Endothelial cell of umbilical vein (primary cell): ENCODE measurements around the gene NFIA. TPM values are rescaled to one million over a fixed set of nuclear protein-coding genes. Genes with fewer than 3 reads are reported as not detected.

Experiments used
- BruUV-seq: library from RNA; stranded (reverse); fragments of 400-500 nt; replicated peaks from 2 replicates; lab custom pipeline; 2021; lab: Mats Ljungman, UMichigan
- CTCF ChIA-PET: fragments of 300-600, 350-600 bp; sonication (Branson Sonifier 250); formaldehyde crosslinking; loops from one replicate; lab custom pipeline; 2021; ENCODE audit warnings: antibody characterized with exemption, inconsistent platforms; lab: Charles Lee
- POLR2A ChIA-PET: fragments of 300-600, 350-600 bp; sonication (Branson Sonifier 250); formaldehyde crosslinking; loops from one replicate; lab custom pipeline; 2021; ENCODE audit warnings: antibody characterized with exemption, inconsistent platforms; lab: Charles Lee
- DNase-seq: peaks from one replicate; pipeline ENCODE4 v3.0.0-alpha.2; 2011; ENCODE audit warnings: low read depth, low spot score
- FAIRE-seq: peaks from 2 replicates; lab custom pipeline; 2011; peaks lifted over from hg19 to GRCh38; lab: Jason Lieb, UNC
- H2AFZ ChIP-seq: 2 replicates; pipeline ENCODE4 v1.6.0; 2012; ENCODE audit warnings: low read depth, low read length, control low read depth, inconsistent platforms
- H3K27ac ChIP-seq: 2 replicates; pipeline ENCODE4 v1.5.1; 2011; ENCODE audit warnings: low read depth, mild to moderate bottlenecking, control low read depth, low read length, moderate library complexity; ENCODE audit not compliant: insufficient read depth
- H3K27me3 ChIP-seq, 2 experiments: 2 replicates each; pipeline versions ENCODE4 v1.6.0 to v1.6.1; 2011; ENCODE audit warnings: low read length in 2 of 2, mixed read lengths in 1 of 2; ENCODE audit not compliant: control insufficient read depth in 2 of 2, insufficient read depth in 2 of 2
- H3K36me3 ChIP-seq, 2 experiments: 2 replicates in 1 of 2; 3 replicates in 1 of 2; pipeline ENCODE4 v1.5.1; 2011; ENCODE audit warnings: low read length in 2 of 2, mild to moderate bottlenecking in 1 of 2, moderate library complexity in 1 of 2; ENCODE audit not compliant: control insufficient read depth in 2 of 2, insufficient read depth in 2 of 2; ENCODE audit errors: extremely low read depth in 1 of 2
- H3K4me1 ChIP-seq: 3 replicates; pipeline ENCODE4 v1.5.1; 2011; ENCODE audit warnings: mild to moderate bottlenecking, low read length; ENCODE audit not compliant: control insufficient read depth, insufficient read depth; ENCODE audit errors: extremely low read depth
- H3K4me2 ChIP-seq: 2 replicates; pipeline ENCODE4 v1.6.1; 2011; ENCODE audit warnings: low read length, control low read depth, mixed read lengths; ENCODE audit not compliant: insufficient read depth
- H3K4me3 ChIP-seq, 3 experiments: fragments of 200-600 bp in 1 of 3; sonication (generic), shearing (Covaris generic) in 1 of 3; replicated peaks in 1 of 3; 2 replicates each; pipeline ENCODE4 v1.5.1; 2011 to 2016; ENCODE audit warnings: control low read depth in 3 of 3, low read length in 3 of 3, mild to moderate bottlenecking in 2 of 3, inconsistent platforms in 1 of 3, low read depth in 1 of 3, moderate library complexity in 1 of 3; ENCODE audit not compliant: insufficient read depth in 1 of 3
- H3K79me2 ChIP-seq: 2 replicates; pipeline ENCODE4 v1.6.0; 2012; ENCODE audit warnings: low read length, inconsistent platforms; ENCODE audit not compliant: control insufficient read depth, insufficient read depth
- H3K9ac ChIP-seq: replicated peaks from 2 replicates; pipeline ENCODE3; 2011; ENCODE audit warnings: low read length, control low read depth; ENCODE audit not compliant: insufficient read depth; ENCODE audit errors: extremely low read depth
- H3K9me1 ChIP-seq: replicated peaks from 3 replicates; pipeline ENCODE4 v1.6.0; 2011; ENCODE audit warnings: mild to moderate bottlenecking, low read length; ENCODE audit not compliant: control insufficient read depth, insufficient read depth; ENCODE audit errors: extremely low read depth
- H3K9me3 ChIP-seq: replicated peaks from 2 replicates; pipeline ENCODE4 v1.5.1; 2012; ENCODE audit warnings: low read length, inconsistent platforms; ENCODE audit not compliant: control insufficient read depth, insufficient read depth
- H4K20me1 ChIP-seq: replicated peaks from 2 replicates; pipeline ENCODE3; 2011; ENCODE audit warnings: mild to moderate bottlenecking, low read length; ENCODE audit not compliant: control insufficient read depth, insufficient read depth; ENCODE audit errors: extremely low read depth
- POLR2A ChIP-seq: IDR thresholded peaks from 2 replicates; pipeline ENCODE4 v1.6.1; 2012; ENCODE audit warnings: low read depth, mild to moderate bottlenecking, control low read depth, low read length
- POLR2AphosphoS5 ChIP-seq: IDR thresholded peaks from 2 replicates; pipeline ENCODE4 v1.6.1; 2012; ENCODE audit warnings: low read depth, mild to moderate bottlenecking, control low read depth, low read length, moderate library complexity; ENCODE audit not compliant: insufficient read depth
- dilution Hi-C: fragments of 300-500 bp; cut with MboI; formaldehyde crosslinking; loops from one replicate; pipeline ENCODE4 v1.15.0; 2019; ENCODE audit warnings: low sequenced_read_pairs; ENCODE audit not compliant: extremely low pct_ligation_motif_present
- intact Hi-C: fragments of 100-400 bp; cut with micrococcal nuclease; formaldehyde crosslinking; loops from one replicate; pipeline ENCODE4 v1.10.0; 2022
- polyA plus RNA-seq, 4 experiments: library from polyadenylated mRNA; depleted of rRNA in 3 of 4; stranded (reverse) in 3 of 4; unstranded in 1 of 4; fragments of >200 nt; gene quantifications; 2 replicates each; pipeline versions ENCODE4 v1.2.1 to v1.2.3, GENCODE V29; 2011 to 2012; ENCODE audit warnings: missing spikeins in 1 of 4
- total RNA-seq: library from RNA; stranded (reverse); gene quantifications from 2 replicates; pipeline ENCODE4 v1.2.3, GENCODE V29; 2021

Gene NFIA
- total and polyA plus RNA-seq, 2 donors (not counting 3 experiments of a cell fraction or from before 2014, with no cell fraction given), result 25.5 to 47.0 TPM

DNA sequence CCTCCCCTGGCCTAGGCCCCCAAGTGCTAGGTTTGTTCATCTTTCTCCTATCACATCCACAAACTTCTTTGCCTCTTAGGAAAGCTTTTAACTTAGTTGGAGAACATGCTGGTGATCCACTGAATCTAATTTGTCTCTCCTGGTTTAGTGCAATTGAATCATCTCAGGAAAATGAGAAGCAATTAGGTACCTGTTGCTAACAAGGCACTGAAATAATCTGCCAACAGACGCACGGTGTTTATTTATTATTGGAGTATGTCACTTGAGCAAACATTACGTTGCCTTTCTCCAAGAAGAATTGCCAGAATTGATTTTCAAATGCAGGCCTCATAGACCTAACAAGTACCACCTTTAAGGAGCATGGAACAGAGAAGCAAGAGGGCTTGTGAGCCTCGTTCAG lies 309.4 kb downstream of the NFIA start:
- no peak for DNase-seq
- no peak overlapping the region for H3K4me2 ChIP-seq
- ChIA-PET POLR2A (interaction anchor here (1.3 kb wide), 1 partner anchor 9 kb away, joined by 5 read pairs; no protein-coding TSS in a partner anchor), CTCF (interaction anchor here (1.2 to 2.0 kb wide), 3 partner anchors 12 to 342 kb away, joined by 3 to 10 read pairs (median 4); no protein-coding TSS in a partner anchor)
- H3K36me3 ChIP-seq, result no peaks in the 10 kb centered on the region
- no peaks in the 10 kb centered on the region for H3K27me3 ChIP-seq
- H3K9ac ChIP-seq, result no peak overlapping the region
- TF ChIP-seq POLR2A, result no peak
- BruUV-seq, result no TSS peak
- intact Hi-C loops (no loop called here), dilution Hi-C loops (no loop called here)
- no peak for FAIRE-seq
- H3K9me3 ChIP-seq, result no peaks in the 10 kb centered on the region
- no peak overlapping the region for H2AFZ ChIP-seq
- no peak overlapping the region for H3K4me3 ChIP-seq
- no peak overlapping the region for H3K27ac ChIP-seq
- no peaks in the 10 kb centered on the region for H4K20me1 ChIP-seq
- H3K4me1 ChIP-seq, result peaks cover 23% of the 10 kb centered on the region
- H3K9me1 ChIP-seq, result no peaks in the 10 kb centered on the region
- H3K79me2 ChIP-seq, result no peaks in the 10 kb centered on the region

DNA sequence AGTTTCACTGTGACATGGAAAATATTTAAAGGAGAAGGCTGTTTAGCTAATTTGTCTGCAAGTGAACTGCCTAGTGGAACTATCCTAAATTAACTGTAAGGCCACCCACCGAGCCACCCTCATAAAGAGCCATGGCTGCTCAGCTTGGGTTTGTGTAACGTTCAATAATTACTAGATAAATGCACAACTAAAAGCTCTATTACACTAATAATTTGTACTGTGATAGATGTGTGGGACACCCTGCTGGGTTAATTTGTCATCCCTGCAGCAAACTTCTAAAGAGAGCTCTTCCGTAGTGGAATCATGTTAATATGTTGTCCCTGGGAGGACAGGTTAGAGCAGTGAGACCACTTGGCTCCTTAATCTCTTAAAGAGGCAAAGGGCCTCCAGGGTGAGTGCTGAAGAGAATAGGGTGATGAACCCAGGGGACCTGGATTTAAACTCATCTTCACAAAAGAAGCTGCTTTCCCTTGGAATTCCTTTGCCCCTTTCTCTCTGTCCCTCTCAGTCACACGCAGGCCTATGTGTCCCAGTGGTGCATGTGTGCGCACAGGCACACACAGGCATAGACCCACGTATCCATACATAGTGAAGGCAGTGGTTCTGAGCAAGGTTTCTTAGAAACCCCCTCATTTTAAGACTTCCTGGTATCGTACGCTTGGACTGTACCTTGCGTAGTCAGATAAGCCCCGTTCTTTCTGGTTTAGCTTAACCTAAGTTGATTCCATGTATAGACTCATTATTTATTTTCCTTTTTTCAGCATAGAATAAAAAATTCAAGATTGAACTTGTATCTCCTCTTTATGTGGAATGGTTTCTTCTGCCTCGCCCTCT lies 310.3 kb downstream of the NFIA start:
- no peak overlapping the region for H3K9ac ChIP-seq
- no peak for TF ChIP-seq POLR2AphosphoS5
- ChIA-PET POLR2A (interaction anchor here (1.3 kb wide), 1 partner anchor 10 kb away, joined by 5 read pairs; no protein-coding TSS in a partner anchor), CTCF (interaction anchor here (1.5 to 2.0 kb wide), 3 partner anchors 12 to 343 kb away, joined by 3 to 10 read pairs (median 4); no protein-coding TSS in a partner anchor)
- no peak overlapping the region for H3K4me2 ChIP-seq
- no peak overlapping the region for H3K4me3 ChIP-seq
- no peaks in the 10 kb centered on the region for H3K9me1 ChIP-seq
- H4K20me1 ChIP-seq, result no peaks in the 10 kb centered on the region
- H3K27me3 ChIP-seq, result no peaks in the 10 kb centered on the region
- H2AFZ ChIP-seq, result no peak overlapping the region
- FAIRE-seq, result no peak
- H3K79me2 ChIP-seq, result no peaks in the 10 kb centered on the region
- no peak for DNase-seq
- no TSS peak for BruUV-seq
- H3K4me1 ChIP-seq, result peaks cover 20% of the 10 kb centered on the region
- no peaks in the 10 kb centered on the region for H3K36me3 ChIP-seq
- intact Hi-C loops, result no loop called here
- dilution Hi-C loops, result no loop called here
- H3K9me3 ChIP-seq, result no peaks in the 10 kb centered on the region
- no peak overlapping the region for H3K27ac ChIP-seq
